SU-DHL-6 (cell line): Measurements from ENCODE around the gene SDK1.

Experiments
- EZH2phosphoT487 ChIP-seq: fragments of 200-600 bp; sonication (generic), shearing (Covaris generic); conservative IDR thresholded peaks from 2 replicates; pipeline ENCODE4 v1.6.1; 2018; ENCODE audit warnings: mild to moderate bottlenecking, antibody characterized with exemption, low read length, moderate library complexity, mixed read lengths
- TF ChIP-seq, protein P1 (sequence below): fragments of 200-600 bp; sonication (generic); IDR thresholded peaks from one replicate; pipeline ENCODE4 v1.5.1; 2017; ENCODE audit warnings: antibody characterized with exemption, mild to moderate bottlenecking, low read length, moderate library complexity; ENCODE audit not compliant: insufficient read depth, poor library complexity, severe bottlenecking

DNA sequence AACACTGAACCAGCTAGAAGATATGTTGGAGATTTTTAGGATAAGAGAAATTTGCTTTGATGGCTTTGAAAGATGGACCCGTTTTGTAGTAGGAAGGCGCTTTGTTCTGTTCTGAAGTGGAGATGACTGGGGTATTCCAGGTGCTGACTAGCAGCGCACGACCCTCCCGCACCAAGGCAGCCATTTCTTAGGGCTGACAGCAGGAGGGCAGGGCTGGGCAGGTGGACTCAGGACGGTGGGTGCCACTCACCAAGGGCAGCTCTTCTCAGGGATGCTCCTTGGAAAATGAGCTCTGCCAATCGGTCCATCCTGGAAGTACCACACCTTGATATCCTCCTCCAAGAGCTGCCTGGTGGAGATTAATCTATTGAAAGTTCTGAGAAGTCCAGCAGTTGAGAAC lies 917.4 kb downstream of the SDK1 start:
- TF ChIP-seq, protein P1, sequence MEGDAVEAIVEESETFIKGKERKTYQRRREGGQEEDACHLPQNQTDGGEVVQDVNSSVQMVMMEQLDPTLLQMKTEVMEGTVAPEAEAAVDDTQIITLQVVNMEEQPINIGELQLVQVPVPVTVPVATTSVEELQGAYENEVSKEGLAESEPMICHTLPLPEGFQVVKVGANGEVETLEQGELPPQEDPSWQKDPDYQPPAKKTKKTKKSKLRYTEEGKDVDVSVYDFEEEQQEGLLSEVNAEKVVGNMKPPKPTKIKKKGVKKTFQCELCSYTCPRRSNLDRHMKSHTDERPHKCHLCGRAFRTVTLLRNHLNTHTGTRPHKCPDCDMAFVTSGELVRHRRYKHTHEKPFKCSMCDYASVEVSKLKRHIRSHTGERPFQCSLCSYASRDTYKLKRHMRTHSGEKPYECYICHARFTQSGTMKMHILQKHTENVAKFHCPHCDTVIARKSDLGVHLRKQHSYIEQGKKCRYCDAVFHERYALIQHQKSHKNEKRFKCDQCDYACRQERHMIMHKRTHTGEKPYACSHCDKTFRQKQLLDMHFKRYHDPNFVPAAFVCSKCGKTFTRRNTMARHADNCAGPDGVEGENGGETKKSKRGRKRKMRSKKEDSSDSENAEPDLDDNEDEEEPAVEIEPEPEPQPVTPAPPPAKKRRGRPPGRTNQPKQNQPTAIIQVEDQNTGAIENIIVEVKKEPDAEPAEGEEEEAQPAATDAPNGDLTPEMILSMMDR, result no peak
- TF ChIP-seq EZH2phosphoT487, result no peak
